NCI-H526 treated with DMSO at 0.1 percent for 48 hours (cell line): Measurements from ENCODE around the gene CDX2.

Experiments used
- DNase-seq: peaks from one replicate; lab custom pipeline; 2025; lab: John Stamatoyannopoulos, UW

The CDX2 gene

GRCh38 chr13:27928805-27929753, 40.0 kb downstream of the CDX2 start:
- DNase-seq: no peak

- DNase-seq: no peak
Observed at GRCh38 chr13:27928353-27928804, 40.7 kb downstream of the CDX2 start.

GRCh38 chr13:27927444-27928352, 41.4 kb downstream of the CDX2 start:
- no peak for DNase-seq

DNA sequence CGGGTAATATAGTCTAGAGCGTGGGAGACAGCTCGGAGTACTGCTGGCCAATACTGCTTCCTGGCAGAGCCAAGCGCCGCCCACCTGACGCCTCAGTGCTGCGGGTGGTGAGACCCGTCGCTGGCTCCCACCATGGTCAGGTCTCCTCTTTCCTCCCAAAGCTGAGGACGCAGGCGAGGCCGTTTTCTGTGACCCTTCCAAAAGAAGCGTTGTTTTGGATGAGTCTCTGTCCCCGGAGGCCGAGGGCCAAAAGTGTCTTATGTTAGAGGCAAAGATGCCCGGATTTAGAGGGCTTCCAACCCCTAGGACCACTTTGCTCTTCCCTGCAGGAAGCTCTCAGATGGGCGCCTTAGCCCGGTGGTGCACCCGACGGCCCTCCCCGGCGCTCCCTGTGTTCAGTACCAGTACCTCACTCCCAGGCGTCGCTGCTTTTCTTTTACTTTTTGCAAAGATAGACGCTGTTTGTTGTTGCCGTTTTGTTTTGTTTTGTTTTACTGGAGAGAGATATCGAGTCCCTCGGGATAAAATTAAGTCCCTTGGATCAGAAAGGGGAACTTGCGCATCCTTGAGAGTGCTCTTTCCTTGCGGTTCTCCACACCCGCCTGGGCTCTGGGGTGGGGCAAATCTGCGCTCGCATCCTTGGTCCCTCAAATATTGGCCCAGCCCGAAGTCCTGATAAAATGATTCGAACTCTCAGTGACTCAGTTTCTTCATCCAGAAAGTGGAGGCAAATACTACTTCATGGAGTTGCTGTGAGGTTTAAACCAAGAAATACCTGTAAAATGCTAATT, 42.3 kb downstream of the CDX2 start:
- no peak for DNase-seq

DNA sequence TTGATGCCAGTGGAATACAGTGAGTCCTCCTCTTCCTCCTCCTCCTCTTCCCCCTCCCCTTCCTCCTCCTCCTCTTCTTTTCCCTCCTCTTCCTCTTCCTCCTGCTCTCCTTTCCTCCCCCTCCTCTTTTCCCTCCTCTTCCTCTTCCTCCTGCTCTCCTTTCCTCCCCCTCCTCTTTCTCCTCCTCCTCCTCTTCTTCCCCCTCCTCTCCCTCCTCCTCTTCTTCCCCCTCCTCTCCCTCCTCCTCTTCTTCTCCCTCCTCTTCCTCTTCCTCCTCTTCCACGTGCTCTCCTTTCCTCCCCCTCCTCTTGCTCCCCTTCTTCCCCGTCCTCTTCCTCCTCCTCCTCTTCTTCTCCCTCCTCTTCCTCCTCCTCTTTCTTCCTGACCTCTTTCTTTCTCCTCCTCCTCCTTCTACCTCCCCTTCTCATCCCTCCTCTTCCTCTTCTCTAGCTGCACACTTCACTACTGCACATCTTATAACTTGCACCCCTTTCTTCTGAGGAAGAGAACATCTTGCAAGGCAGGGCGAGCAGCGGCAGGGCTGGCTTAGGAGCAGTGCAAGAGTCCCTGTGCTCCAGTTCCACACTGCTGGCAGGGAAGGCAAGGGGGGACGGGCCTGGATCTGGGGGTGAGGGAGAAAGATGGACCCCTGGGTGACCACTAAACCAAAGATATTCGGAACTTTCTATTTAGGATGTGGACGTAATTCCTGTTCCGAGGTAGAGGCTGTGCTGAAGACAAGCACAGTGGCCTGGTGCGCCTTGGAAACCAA, 43.7 kb downstream of the CDX2 start:
- DNase-seq: no peak

- no peak for DNase-seq
Observed at GRCh38 chr13:27924529-27925141, 44.5 kb downstream of the CDX2 start.

DNA sequence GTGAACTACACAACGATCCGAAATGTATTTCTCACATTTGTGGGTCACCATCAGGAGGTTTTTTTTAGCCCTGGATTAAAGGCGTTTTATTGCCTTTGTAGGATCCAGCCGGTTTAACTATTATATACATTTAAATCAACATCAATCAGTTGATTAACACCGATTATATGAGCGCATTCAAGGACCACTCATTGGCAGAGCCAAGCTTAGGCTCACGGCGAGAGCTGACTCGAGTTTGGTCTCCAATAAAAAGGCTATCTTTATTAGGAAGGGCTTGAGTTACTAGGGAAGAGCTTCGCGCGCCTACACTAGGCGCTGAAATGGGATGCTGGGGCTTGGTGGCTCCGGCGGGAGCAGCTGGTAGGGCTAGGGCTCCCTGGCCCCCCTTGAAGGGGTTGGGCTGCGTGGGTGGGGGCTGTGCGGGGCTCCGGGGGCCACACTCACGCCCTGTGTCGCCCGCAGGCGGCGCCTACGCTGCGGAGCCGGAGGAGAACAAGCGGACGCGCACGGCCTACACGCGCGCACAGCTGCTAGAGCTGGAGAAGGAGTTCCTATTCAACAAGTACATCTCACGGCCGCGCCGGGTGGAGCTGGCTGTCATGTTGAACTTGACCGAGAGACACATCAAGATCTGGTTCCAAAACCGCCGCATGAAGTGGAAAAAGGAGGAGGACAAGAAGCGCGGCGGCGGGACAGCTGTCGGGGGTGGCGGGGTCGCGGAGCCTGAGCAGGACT, 45.2 kb downstream of the CDX2 start:
- no peak for DNase-seq

DNA sequence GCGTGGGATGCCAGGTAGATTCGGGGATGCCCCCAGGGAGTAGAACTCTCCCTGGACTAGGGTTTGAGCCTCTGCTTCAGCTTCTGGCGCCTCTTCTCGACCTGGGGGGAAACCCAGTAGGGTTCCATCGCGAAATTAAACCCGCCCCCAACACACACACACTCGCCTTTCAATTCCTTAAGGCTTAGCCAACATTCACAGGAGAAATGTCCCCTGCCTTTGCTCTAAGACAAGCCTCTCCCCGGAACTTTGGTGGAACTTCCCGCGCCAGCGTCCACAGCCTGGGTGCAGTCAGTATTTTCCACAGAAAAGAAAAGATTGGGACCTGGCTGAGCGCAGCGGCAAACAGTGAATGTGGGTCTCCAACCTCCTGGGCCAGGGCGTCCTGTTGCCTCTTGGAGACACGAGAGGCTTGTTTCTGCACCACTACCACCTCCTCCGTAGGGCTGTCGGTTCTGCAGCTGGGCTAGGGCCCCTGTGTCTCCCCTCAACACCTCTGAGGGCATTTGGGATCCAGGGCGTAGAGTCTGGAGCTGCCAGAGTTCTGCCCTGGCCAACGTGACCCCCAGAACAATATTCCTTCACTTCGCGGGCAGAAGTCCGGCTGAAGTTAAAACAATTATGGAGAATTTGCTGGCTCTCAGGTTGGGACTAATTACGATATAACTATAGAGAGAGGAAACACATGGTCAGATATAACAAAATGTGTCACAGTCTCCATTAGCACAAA, 46.1 kb downstream of the CDX2 start:
- no peak for DNase-seq

- no peak for DNase-seq
Observed at GRCh38 chr13:27921961-27922882, 46.9 kb downstream of the CDX2 start.

DNA sequence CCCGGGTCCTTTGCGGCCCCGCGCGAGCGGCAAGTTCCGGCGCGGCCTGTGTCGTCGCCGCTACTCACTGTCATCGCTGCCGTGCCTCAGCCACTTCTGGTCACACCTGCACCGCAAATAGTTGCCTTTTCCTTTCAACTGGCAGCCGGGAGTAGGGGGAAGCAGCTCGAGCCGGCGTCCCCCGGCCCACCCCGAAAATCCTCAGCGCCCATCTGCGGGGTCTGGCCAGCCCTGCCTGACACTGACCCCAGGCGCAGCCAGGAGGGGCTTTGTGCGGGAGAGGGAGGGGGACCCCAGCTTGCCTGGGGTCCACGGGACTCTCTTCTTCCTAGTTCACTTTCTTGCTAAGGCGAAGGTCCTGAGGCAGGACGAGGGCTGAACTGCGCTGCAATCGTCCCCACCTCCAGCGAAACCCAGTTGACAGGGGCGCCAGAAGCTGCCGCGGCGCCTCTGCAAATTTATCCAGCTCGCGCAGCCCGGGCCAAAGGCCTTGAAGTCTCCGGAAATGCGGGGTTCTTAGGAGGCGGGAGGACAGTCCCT, 47.6 kb downstream of the CDX2 start:
- peak; percentile 17 for DNase-seq

- DNase-seq: peak; percentile 78
Observed at GRCh38 chr13:27920677-27921420, 48.3 kb downstream of the CDX2 start.

- DNase-seq: no peak
Observed at GRCh38 chr13:27919934-27920676, 49.0 kb downstream of the CDX2 start, which contains the start of gene PDX1. Gene PDX1 (plus strand): TSS chr13:27920000. CDS start chr13:27920139, 139 bp downstream.

GRCh38 chr13:27919659-27919933, 49.5 kb downstream of the CDX2 start:
- DNase-seq: peak; percentile 95

DNA sequence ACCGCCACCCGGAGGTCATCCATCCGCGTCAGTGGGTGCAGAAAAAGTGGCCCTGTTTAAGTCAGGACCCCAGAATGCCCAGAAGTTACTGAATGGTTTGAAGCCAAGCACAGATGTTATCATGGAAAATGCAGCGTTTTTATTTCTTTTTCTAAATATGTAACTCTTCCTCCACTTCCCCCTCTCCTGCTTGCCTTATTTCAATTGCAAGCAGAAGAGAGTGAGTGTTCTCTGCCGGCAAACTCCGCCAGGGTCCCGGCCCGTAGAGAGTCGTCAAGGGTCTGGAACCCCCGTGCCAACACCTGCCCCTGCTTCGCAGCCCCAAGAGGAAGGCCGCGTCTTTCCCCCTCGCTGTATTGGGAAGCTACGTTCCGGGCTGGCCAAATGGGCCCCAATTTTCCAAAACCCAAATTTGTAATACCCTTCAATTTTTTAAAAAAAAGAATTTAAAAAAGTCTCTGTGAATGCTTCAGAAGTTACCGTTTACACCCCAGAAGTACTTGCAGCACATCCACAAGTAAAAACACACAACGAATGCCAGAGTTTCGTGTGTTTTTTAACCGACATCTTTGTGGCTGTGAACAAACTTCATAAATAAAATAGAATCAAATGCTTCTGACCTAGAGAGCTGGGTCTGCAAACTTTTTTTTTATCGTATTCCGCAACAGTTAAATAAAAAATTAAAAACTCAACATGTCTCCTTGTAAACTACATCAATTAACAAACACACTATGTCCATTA, 50.0 kb downstream of the CDX2 start:
- DNase-seq: no peak

GRCh38 chr13:27918041-27918917, 50.8 kb downstream of the CDX2 start:
- DNase-seq: no peak
